Measurements from ENCODE around the gene RARB. TPM values are rescaled to one million over a fixed set of nuclear protein-coding genes. Genes with fewer than 3 reads are reported as not detected.

Gene RARB
- total RNA-seq, 1 experiment from 2014 or later = 2.5 TPM

GRCh38 chr3:25571285-25571684 lies 143.2 kb downstream of the RARB start:
- H3K4me3 ChIP-seq (ENCODE audit: low read depth, low read length) = no peak overlapping the region
- ChIA-PET CTCF (no interaction called here), POLR2A (no interaction called here)
- H3K4me1 Mint-ChIP-seq (ENCODE audit: low read depth, unreplicated experiment) = no peaks in the 10 kb centered on the region
- H3K27me3 ChIP-seq (replicated peaks; ENCODE audit: control insufficient read depth, insufficient read depth, low read length) = no peaks in the 10 kb centered on the region
- DNase-seq = no peak
- intact Hi-C loops (cut with micrococcal nuclease; ENCODE audit: unreplicated experiment) = no loop called here
- H3K27ac Mint-ChIP-seq (ENCODE audit: unreplicated experiment) = no peak overlapping the region
- H3K27me3 Mint-ChIP-seq (ENCODE audit: insufficient read depth, unreplicated experiment) = no peaks in the 10 kb centered on the region
- H3K4me3 Mint-ChIP-seq (ENCODE audit: unreplicated experiment) = no peak overlapping the region
- BruUV-seq (replicated peaks) = no TSS peak
- TF ChIP-seq, protein P1, sequence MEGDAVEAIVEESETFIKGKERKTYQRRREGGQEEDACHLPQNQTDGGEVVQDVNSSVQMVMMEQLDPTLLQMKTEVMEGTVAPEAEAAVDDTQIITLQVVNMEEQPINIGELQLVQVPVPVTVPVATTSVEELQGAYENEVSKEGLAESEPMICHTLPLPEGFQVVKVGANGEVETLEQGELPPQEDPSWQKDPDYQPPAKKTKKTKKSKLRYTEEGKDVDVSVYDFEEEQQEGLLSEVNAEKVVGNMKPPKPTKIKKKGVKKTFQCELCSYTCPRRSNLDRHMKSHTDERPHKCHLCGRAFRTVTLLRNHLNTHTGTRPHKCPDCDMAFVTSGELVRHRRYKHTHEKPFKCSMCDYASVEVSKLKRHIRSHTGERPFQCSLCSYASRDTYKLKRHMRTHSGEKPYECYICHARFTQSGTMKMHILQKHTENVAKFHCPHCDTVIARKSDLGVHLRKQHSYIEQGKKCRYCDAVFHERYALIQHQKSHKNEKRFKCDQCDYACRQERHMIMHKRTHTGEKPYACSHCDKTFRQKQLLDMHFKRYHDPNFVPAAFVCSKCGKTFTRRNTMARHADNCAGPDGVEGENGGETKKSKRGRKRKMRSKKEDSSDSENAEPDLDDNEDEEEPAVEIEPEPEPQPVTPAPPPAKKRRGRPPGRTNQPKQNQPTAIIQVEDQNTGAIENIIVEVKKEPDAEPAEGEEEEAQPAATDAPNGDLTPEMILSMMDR (IDR thresholded peaks at IDR 0.05; ENCODE audit: insufficient read depth in 1 of 2, low read depth in 1 of 2, low read length in 1 of 2, severe bottlenecking in 1 of 2, unreplicated experiment in 1 of 2) = no peak
- H3K36me3 ChIP-seq (ENCODE audit: control insufficient read depth, insufficient read depth, low read length) = no peaks in the 10 kb centered on the region
- no peaks in the 10 kb centered on the region for H3K9me3 Mint-ChIP-seq (ENCODE audit: unreplicated experiment)
- no peaks in the 10 kb centered on the region for H3K9me3 ChIP-seq
- H3K36me3 Mint-ChIP-seq (ENCODE audit: insufficient read depth, unreplicated experiment) = no peaks in the 10 kb centered on the region
- H3K4me1 ChIP-seq = no peaks in the 10 kb centered on the region

- POLR2A ChIA-PET = no interaction called here
- no peak for DNase-seq
- H3K36me3 ChIP-seq (ENCODE audit: control insufficient read depth, insufficient read depth, low read length) = no peaks in the 10 kb centered on the region
- no TSS peak for BruUV-seq (replicated peaks)
- Mint-ChIP-seq H3K4me1 (ENCODE audit: low read depth, unreplicated experiment) (no peaks in the 10 kb centered on the region), H3K4me3 (ENCODE audit: unreplicated experiment) (no peak overlapping the region), H3K27me3 (ENCODE audit: insufficient read depth, unreplicated experiment) (no peaks in the 10 kb centered on the region), H3K36me3 (ENCODE audit: insufficient read depth, unreplicated experiment) (no peaks in the 10 kb centered on the region), H3K27ac (ENCODE audit: unreplicated experiment) (no peak overlapping the region), H3K9me3 (ENCODE audit: unreplicated experiment) (no peaks in the 10 kb centered on the region)
- H3K4me1 ChIP-seq = no peaks in the 10 kb centered on the region
- no peaks in the 10 kb centered on the region for H3K27me3 ChIP-seq (replicated peaks; ENCODE audit: control insufficient read depth, insufficient read depth, low read length)
- intact Hi-C loops (cut with micrococcal nuclease; ENCODE audit: unreplicated experiment) = no loop called here
- TF ChIP-seq, protein P1 (IDR thresholded peaks at IDR 0.05; ENCODE audit: insufficient read depth in 1 of 2, low read depth in 1 of 2, low read length in 1 of 2, severe bottlenecking in 1 of 2, unreplicated experiment in 1 of 2) = no peak
- H3K9me3 ChIP-seq = no peaks in the 10 kb centered on the region
- H3K4me3 ChIP-seq (ENCODE audit: low read depth, low read length) = no peak overlapping the region
- CTCF ChIA-PET = no interaction called here
Observed at GRCh38 chr3:25572336-25572735, 144.3 kb downstream of the RARB start.

GRCh38 chr3:25572919-25573385 lies 144.9 kb downstream of the RARB start:
- TF ChIP-seq, protein P1 (IDR thresholded peaks at IDR 0.05; ENCODE audit: insufficient read depth in 1 of 2, low read depth in 1 of 2, low read length in 1 of 2, severe bottlenecking in 1 of 2, unreplicated experiment in 1 of 2) = no peak
- Mint-ChIP-seq H3K36me3 (ENCODE audit: insufficient read depth, unreplicated experiment) (no peaks in the 10 kb centered on the region), H3K9me3 (ENCODE audit: unreplicated experiment) (no peaks in the 10 kb centered on the region), H3K4me3 (ENCODE audit: unreplicated experiment) (no peak overlapping the region), H3K27me3 (ENCODE audit: insufficient read depth, unreplicated experiment) (no peaks in the 10 kb centered on the region), H3K27ac (ENCODE audit: unreplicated experiment) (no peak overlapping the region), H3K4me1 (ENCODE audit: low read depth, unreplicated experiment) (no peaks in the 10 kb centered on the region)
- Histone ChIP-seq H3K36me3 (ENCODE audit: control insufficient read depth, insufficient read depth, low read length) (no peaks in the 10 kb centered on the region), H3K4me1 (no peaks in the 10 kb centered on the region), H3K9me3 (no peaks in the 10 kb centered on the region), H3K27me3 (replicated peaks; ENCODE audit: control insufficient read depth, insufficient read depth, low read length) (no peaks in the 10 kb centered on the region), H3K4me3 (ENCODE audit: low read depth, low read length) (no peak overlapping the region)
- POLR2A ChIA-PET = no interaction called here
- CTCF ChIA-PET = no interaction called here
- DNase-seq = no peak
- intact Hi-C loops (cut with micrococcal nuclease; ENCODE audit: unreplicated experiment) = no loop called here
- BruUV-seq (replicated peaks) = no TSS peak

Data from Caco-2 (cell line).